Activated gamma-delta T cell treated with Interleukin-2 at 50 U/mL for 16 hours (primary cell): Measurements from ENCODE around the gene CAMTA1.

Source experiments
- DNase-seq: peaks from one replicate; pipeline ENCODE4 v3.0.0-alpha.2; 2020

Gene CAMTA1

DNA sequence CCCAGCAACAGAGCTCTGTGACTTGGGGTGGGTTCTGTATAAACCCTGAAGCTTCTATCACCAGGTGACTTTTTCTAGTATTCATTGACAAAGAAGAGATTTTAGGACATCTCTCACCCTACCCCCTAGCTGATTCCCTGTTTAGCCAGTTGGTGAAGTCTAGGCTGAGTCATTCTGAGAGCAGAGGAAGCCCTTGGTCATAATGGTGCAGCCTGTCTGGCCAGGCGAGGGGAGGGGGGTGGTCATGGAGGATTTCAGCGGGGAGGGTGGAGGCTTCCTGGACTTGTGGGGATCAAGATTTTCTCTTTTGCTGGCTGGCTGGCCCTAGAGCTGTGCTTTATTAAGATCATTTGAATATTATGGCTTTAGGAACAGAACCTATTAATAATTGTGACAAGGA lies 262.6 kb downstream of the CAMTA1 start:
- DNase-seq: no peak

DNA sequence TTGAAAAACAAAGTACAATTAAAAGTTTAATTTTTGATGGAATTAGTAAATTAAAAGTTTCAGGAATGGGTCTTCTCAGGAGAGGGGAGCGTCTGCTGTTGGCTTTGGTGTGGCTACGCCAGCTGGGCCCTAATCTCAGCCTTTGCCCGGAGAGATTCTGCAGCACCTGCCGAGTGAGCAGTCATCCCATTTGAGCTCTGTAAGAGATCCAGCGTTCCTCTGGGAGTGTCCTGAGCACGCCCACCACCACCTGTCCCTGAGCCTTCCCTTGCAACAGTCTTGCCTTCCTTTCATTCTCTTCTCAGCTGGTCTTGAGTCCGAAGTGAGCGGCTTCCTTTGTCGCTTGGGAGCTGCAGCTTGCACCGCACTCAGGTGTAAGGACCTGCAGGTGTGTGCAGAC lies 263.1 kb downstream of the CAMTA1 start:
- no peak for DNase-seq

DNA sequence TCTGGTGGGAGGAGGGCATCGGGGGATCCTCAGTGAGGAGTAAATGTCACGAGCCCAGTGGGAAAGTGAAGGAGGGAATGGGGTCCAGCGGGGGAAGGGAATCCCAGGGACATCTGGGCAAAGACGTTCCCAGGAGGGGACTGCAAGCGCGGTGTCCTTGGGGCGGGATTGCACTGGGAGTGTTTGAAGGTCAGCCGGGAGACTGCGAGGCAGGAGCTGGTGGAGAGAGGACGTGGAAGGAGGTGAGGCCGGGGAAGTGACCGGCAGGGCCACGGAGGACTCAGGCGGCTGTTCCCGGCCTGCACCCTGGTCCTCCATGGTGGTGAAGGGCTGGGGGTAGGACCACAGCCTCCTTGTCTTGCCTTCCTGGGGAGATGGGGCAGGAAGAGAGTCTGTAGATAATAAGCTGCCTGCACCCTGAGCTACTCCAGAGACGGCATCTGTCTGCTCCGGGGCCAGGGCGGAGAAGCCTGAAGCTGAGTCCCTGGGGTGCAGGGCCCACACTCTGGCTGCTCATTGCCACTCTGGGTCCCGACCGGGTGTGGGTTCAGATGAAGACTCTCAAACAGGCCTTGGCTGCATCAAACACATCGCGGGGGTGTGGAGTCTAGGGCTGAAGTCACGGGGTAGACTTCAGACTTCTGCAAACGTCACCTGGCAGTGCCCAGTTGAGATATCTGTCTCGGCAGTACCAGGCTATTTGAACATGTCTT lies 264.8 kb downstream of the CAMTA1 start:
- no peak for DNase-seq

DNA sequence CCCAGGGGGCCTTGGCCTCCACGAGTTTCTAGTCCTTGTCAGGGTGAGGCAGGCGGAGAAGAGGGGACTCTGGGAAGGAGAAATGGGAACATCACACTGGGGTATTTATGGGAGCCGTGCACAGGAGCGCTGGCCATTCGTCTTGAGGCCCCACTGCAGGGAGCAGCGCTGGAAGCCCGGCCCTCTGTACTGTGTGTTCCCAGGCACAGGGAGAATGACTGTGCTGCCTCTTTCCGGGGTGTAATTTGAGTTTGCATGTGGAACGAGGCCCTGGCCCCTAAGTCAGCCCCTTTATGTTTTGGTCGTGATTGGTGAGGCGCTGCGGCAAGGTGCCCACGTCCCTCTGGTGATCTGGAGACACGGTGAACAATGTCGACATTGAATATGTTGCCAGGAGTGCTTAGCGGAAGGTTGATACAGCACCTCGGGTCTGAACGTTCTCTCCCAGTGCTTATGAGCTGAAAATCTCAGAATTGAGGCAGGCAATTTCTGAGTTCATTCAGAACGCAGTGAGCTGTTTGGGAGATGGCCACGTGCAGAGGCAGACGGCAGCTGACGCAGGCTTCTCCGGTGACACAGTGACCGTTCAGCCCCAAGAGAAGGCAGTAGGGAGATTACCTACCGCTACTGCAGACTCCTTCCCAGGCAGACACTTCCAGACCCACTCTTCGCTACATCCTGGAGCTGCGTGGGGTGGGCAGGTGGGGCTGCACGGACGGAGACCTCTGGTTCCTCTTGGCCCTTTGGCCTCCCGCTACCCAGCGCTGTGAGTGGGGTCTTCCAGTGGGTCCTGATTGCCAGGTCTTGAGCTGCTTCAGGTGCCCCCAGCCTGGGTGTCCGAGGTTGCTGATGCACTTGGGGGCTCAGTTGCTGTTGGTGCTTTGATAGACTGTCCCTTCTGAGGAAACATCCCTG lies 265.8 kb downstream of the CAMTA1 start:
- DNase-seq: no peak

DNA sequence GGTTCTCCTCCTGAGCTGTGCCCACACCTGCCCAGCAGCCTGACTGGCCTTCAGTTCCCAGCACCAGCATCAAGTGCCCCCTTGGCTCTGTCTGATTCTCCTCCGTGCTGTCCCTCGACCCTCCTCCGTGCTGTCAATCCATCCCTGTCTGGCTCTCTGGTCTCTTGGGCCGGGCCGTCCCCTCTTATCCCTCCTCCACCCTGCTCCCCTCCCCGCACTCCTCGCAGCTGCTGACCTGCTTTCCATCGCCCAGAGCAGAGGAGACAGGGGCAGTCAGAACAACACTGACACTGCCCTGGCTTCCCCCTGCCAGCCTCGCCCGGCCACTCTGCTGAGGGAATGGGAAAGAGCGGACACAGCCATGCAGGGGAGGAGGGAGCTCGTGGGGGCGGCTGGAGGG lies 267.4 kb downstream of the CAMTA1 start:
- no peak for DNase-seq

DNA sequence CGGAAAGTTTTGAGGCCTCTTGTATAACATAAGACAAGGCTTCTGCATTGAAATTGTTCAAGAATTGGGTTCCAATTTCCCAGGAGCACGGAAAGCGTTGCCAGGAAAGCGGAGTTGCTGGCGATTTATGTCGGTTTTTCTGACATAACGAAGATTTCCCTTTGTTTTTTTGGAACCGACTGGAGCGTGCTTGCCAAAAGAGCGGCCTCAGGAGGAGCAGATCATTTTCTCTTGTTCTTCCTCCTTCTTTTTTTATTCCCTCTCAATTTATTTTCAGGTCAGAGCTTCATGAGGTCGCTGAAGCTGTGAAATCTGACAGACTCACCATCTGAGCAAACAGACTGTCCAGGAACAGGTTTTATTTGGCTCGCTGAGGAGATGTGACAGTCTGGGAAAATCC lies 275.5 kb downstream of the CAMTA1 start:
- no peak for DNase-seq

DNA sequence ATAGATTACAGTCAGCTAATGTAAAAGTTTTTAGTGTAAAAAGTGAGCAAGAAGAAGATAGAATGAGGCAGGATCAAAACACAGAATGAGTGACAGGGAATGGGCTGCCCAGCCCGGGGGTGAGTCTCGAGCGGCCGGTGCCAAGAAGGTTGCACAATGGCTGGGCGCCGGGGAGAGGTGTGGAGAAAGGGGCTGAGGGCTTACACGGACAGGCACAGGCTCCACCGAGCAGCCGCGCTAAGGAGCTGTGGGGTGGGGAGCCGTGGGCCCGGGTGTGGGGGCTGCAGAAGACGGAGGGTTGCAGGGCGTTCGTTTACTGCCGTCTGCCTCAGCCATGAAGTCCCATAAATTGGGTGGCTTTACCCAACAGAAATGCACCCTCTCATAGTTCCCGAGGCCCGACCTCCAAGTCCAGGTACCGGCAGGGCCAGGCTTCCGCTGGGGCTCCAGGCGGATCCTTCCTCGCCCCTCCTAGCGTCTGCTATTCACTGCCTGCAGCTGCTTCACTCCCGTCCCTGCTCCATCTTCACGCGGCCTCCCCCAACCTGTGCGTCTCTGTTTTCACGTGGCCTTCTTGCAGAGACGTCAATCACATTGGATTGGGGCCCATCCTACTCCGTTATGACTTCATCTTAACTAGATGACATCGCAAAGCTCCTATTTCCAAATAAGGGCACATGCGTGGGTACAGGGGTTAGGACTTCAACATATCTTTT lies 277.2 kb downstream of the CAMTA1 start:
- no peak for DNase-seq

DNA sequence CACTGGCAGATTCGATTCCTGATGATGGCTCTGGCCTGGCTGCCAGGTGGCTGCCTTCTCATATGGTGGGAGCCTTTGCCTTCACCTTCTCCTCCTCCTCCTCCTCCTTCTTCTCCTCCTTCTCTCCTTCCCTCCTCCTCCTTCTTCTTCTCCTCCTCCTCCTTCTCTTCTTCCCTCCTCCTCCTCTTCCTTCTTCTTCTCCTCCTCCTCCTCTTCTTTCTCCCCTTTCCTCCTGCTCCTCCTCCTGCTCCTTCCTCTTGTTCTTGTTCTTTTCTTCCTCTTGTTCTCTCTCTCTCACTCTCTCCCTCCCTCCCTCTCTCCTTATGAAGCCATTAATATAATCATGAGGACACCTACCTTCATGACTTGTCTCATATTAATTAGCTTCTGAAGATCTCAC lies 278.7 kb downstream of the CAMTA1 start:
- no peak for DNase-seq

DNA sequence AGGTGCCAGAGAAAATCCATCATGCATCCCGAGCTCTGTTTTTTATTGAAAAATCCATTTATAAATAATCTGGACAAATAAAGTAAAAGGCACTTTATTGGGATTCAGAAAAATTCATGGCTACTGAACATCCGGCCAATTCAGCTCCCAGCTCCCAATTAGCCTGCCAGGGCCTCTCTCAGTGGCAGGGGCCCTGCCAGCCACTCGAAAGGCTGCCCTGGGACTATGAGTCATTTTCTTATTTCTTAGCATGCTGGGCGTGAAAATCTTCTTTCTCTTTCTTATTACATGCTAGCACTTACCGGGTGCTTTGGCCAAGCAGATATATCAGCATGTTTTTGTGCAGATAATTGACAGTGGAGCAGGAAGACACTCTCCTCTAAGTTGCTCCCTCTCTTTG lies 283.3 kb downstream of the CAMTA1 start:
- no peak for DNase-seq

DNA sequence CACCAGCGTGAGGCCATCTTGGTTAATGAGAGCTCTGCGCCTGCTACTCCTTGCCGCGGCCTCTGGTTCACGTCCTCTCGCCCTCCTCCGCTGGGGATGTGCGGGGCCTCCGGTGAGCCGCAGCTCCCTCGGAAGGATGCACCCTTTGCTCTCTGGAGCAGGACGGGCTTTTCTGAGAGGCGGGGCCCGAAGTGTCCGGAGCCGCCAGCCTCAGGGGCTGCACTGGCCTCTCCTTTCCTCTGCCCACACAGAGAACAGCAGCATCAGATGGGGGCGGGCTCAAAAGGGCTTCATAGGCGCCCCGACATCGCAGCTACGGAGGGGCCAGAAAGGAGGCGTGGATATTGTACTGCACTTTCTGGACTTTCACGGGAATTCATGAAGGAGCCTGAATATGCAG lies 284.7 kb downstream of the CAMTA1 start:
- DNase-seq: no peak

DNA sequence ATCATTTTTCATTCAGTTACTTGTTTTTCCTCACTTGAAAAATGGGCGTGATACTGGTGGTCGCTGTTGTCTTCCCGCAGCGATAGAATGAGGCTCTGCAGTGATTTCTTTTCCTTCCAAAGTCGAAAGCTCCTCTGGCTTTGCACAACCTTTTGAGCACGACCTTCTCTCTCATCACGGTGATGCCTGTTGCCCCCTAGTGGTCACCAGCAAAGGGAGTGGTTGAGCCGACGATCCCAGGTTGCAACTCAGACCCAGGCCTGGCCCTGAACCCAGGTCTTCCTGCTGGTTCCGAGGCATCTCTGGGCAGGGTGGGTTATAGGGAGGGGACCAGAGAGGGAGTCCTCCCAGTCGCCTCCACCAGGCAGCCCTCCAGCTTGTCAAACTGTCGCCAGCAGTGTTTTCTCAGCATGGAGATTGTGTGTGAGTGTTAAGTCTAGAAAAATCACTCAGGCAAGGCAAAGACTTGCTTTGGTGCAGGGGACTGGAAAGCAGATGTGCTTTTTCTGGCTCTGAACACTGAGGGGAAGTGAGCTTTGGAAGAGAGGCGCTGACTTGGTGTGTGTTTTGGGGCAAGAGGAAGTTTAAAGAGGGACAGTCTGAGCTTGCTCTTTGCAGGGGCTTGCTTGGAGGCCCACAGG lies 285.3 kb downstream of the CAMTA1 start:
- DNase-seq: peak; percentile 49

DNA sequence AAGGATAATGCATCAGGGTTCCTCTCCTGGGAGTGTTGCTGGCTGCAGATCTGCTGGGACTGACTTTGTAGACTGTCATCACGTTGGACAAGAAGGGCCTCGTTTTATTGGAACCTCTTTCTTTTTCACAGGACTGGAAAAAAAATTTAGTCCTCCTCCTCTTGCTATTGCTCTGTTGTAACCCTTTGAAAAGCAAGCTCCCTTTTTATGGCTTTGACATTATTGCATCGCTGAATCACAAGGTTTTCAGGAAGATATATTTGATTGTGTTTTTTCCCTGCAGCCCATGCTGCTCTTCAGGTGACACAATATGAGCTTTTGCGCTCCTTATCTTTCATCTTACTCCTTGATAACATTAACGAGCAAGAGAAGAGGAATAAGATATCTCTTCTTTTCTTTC lies 290.9 kb downstream of the CAMTA1 start:
- no peak for DNase-seq

DNA sequence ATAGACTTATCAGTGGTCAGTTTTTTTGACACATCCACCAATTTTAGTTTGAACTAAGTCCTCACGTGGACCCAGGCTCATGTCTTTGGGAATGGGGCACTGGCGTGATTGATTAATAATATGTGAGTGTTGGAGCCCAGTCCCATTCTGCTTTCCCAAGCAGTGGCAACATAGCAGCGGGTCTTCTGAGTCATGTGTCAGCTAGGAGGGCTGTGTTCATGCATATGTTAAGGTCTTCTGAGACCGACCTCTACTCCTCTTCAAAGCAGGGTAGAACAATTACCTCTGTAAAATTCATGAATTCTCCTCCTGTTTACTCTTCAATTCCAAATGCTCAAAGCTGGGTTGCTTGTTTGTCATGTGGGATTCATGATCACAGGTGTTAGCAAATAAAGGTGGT lies 291.3 kb downstream of the CAMTA1 start:
- no peak for DNase-seq

DNA sequence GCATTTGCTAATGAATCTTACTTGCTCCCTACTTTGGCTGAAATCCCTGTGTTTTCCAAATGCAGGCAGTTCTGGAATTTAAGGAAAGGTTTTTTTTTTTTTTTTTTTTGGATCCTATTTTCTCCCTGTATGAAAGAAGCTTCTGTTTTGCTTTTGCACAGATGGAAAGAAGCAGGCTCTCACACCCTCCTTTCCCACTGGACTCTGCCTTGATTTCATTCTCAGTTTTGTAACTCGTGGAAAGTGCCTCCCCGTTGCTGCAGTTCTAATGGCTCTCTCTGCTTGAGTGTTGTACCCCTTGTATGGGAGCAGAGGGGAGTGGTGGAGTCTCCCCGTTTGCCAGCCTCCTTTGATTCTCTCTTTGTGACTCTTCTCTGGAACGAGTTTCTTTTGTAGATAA lies 291.9 kb downstream of the CAMTA1 start:
- DNase-seq: no peak

DNA sequence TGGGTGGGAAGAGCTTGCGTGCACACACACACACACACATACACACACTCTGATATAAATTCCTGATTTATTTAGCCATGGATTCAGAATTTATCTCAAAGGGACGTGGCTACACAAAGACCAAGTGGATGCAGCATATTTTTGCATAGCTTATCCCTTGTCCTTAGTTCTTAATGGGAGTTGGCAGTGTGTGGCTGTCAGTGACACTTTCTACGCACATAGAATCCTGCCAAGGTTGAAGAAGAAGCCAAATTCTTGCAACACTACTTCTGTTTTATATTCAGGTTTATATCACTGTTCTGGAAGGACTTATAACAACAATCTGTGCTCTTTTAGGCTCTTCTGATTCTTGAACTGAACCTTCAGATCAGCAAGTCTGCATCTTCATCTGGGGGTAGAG lies 292.7 kb downstream of the CAMTA1 start:
- DNase-seq: no peak

DNA sequence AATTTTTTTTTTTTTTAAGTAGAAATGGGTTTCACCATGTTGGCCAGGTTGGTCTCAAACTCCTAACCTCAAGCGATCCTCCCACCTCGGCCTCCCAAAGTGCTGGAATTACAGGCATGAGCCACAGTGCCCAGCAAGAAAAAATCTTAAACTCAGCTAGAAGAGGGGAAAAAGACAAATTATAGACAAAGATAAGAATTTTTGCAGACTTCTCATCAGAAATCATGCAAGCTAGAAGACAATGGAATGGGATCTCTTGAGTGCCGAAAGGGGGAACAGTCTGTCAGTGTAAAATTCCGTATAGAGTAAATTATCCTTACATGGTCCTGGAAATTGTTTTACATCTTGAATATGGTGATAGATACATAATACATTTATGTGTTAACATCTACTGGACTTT lies 294.4 kb downstream of the CAMTA1 start:
- no peak for DNase-seq

DNA sequence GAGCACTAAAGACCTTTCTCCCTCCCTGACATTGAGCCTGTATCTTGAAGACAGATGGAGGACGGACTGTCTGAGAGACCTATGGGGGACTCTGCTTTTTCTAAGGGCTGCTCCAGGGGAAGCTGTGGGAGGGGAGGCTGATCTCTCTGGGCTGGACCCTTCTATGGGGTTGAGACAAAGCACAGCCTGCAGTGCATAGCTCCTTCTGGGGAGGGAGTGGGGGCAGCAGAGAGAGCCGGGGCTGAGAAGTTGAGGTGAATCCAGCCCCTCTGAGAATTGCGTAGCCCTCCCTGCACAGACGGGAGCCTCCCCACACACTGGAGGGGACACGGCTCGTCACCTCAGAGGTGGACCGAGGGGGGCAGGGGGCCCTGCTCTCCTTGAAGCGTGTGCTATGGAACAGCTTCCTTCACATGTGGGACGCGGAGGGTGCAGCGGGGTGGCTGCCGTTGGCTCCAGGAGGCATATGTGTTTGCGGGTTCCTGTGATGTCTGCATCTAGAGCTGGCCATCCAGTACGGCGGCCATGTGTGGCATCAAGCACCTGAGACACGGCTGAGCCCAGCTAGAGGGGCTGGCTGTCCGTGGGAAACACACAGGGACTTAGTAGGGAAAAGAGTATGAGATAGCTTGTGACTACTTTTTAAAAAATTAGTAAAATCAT lies 299.1 kb downstream of the CAMTA1 start:
- DNase-seq: no peak

DNA sequence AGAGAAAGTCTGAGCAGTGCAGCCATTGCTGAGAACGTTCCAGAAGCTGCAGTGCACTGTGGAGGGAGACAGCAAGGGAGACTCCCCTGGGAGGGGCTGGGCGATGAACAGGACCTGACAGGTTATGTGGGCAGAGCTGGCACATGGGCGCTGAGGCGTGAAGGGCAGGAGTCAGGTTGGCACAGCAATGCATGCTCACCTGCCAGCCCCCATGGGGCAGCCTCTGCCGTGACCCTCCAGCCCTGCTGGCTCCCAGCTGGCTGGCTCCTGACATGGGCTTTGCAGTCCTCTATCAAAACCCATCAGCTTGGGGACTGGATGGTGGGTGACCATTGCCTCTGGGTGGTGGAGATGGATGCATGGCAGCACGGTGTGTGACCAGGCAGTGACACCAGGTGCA lies 300.3 kb downstream of the CAMTA1 start:
- DNase-seq: no peak

DNA sequence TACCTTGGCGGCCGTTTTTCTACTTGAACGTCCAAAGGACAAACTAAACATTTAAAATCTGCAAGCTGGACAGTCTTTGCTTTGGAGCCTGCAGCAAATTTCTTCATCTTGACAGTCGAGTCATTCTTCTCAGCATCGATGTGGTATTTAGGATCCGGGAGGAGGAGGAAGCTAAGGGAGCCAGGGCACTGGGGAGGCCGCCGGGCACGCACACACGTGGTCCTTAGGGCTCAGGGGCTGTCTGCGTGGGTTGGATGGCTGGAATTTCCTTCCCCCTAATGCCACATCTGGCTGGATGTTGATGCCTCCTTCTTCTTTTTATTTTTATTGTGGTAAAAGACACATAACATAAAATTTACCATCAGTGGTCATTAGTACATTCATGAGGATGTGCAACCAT lies 300.9 kb downstream of the CAMTA1 start:
- DNase-seq: no peak

DNA sequence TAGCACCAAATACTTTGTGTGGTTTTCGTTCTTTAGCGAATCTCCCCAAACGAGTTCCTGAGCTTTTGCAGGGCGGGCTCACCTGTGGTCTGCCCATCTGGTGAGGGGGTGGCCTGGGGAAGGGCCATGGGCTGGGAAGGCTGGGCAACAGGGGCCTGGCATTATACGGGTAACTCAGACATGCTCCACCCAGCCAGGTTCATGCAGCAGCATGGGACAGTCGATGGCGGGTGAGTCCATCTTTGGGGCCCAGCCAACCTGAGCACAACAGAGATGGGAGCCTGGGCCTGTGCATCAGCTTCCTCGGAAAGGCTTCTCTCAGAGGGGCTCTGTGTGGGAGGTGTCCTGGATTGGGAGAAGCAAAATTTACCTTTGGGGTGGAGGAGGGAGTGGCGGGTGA lies 302.6 kb downstream of the CAMTA1 start:
- DNase-seq: no peak

DNA sequence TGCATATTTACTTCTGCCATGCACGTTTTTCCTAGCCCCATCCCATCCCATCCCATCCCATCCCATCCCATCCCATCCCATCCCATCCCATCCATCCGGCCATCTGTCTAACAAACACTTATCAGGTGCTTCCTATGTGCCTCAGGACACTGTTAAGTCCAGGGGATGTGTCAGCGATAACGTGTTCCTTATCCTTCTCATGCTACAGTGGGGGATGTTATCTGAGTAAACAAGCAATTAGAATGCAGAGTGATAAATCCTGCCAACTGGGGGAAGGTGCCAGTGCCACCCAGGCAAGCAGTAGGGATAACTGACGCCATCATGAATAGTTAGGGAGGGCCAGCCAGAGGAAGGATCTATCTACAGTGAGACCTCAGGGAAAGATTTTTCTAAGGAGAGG lies 304.2 kb downstream of the CAMTA1 start:
- no peak for DNase-seq

DNA sequence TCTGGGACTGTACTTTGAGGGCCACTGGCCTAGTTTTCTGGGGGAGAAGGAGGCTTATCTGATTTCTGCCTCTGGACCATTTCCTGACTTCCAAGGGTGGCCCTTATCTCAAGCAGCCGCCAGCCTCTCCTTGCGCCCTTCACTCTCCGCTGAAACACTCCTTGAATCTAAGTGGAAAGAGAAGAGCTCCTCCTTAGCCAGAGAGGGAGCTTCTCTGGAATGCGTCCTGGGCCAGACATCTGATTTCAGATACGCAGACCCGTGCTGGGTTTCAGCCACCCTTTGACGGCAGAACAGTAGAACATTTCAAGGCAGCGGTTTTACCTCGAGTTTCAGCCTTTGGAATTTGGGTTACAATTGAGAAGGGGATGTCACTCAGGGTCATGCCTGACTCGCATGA lies 308.0 kb downstream of the CAMTA1 start:
- no peak for DNase-seq

DNA sequence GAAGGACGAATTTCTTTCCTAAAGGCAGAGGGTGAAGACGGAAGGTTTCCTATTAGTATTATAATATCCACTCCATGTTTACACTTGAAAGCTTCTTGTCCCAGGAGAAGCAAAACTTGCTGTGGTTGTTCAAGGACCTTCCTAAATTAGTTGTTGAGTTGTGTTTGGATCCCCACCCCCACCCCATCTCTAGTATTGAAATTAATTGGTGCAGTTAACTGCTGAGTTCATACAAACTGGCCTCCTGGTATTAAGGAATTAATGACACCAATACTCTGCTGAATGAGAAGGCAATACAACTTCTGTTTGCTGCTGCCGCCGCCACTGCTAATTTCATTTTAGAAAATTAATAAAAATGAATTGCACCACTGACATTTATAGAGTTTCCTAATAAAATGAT lies 308.8 kb downstream of the CAMTA1 start:
- no peak for DNase-seq
